Keratinocyte (primary cell): ENCODE results near the gene KLHL36. TPM values are rescaled to one million over a fixed set of nuclear protein-coding genes. Genes with fewer than 3 reads are reported as not detected.

Source experiments
- DNase-seq: peaks from one replicate; pipeline ENCODE4 v3.0.0-alpha.2; 2011; ENCODE audit warnings: low read depth, missing footprints, low spot score
- FAIRE-seq: peaks from 2 replicates; lab custom pipeline; 2011; peaks lifted over from hg19 to GRCh38; lab: Jason Lieb, UNC
- H2AFZ ChIP-seq: 2 replicates; pipeline ENCODE4 v1.6.0; 2012; ENCODE audit warnings: low read length, control low read depth, inconsistent platforms; ENCODE audit not compliant: control insufficient read depth
- H3K27ac ChIP-seq: 2 replicates; pipeline ENCODE4 v1.5.1; 2011; ENCODE audit warnings: low read length; ENCODE audit not compliant: control insufficient read depth, insufficient read depth
- H3K27me3 ChIP-seq: 3 replicates; pipeline ENCODE4 v1.6.0; 2011; ENCODE audit warnings: low read length; ENCODE audit not compliant: control insufficient read depth, insufficient read depth; ENCODE audit errors: extremely low read depth
- H3K36me3 ChIP-seq, 2 experiments: 2 replicates in 1 of 2; 3 replicates in 1 of 2; pipeline ENCODE4 v1.5.1; 2011; ENCODE audit warnings: low read length in 2 of 2, mild to moderate bottlenecking in 1 of 2; ENCODE audit not compliant: control insufficient read depth in 2 of 2, insufficient read depth in 2 of 2; ENCODE audit errors: extremely low read depth in 1 of 2
- H3K4me1 ChIP-seq: 3 replicates; pipeline ENCODE4 v1.5.1; 2011; ENCODE audit warnings: low read length; ENCODE audit not compliant: control insufficient read depth, insufficient read depth; ENCODE audit errors: extremely low read depth
- H3K4me2 ChIP-seq: 3 replicates; pipeline ENCODE4 v1.6.0; 2011; ENCODE audit warnings: low read depth, low read length; ENCODE audit not compliant: control insufficient read depth, insufficient read depth; ENCODE audit errors: extremely low read depth
- H3K4me3 ChIP-seq, 3 experiments: fragments of 200-600 bp in 1 of 3; sonication (generic) in 1 of 3; 2 replicates in 2 of 3; 3 replicates in 1 of 3; pipeline ENCODE4 v1.5.1; 2011 to 2016; ENCODE audit warnings: low read length in 3 of 3, mild to moderate bottlenecking in 3 of 3, control low read depth in 2 of 3, inconsistent platforms in 1 of 3, low read depth in 1 of 3, mixed read lengths in 1 of 3, mixed run types in 1 of 3, moderate library complexity in 1 of 3; ENCODE audit not compliant: control insufficient read depth in 2 of 3, insufficient read depth in 2 of 3; ENCODE audit errors: extremely low read depth in 1 of 3
- H3K79me2 ChIP-seq: 2 replicates; pipeline ENCODE4 v1.6.0; 2012; ENCODE audit warnings: low read length; ENCODE audit not compliant: control insufficient read depth, insufficient read depth
- H3K9ac ChIP-seq: 3 replicates; pipeline ENCODE4 v1.6.0; 2011; ENCODE audit warnings: low read length; ENCODE audit not compliant: control insufficient read depth, insufficient read depth; ENCODE audit errors: extremely low read depth
- H3K9me1 ChIP-seq: 3 replicates; pipeline ENCODE4 v1.6.0; 2011; ENCODE audit warnings: low read length; ENCODE audit not compliant: control insufficient read depth, insufficient read depth; ENCODE audit errors: extremely low read depth
- H3K9me3 ChIP-seq: 2 replicates; pipeline ENCODE4 v1.5.1; 2012; ENCODE audit warnings: low read depth, low read length; ENCODE audit not compliant: control insufficient read depth
- H4K20me1 ChIP-seq: 3 replicates; pipeline ENCODE4 v1.6.0; 2011; ENCODE audit warnings: low read length; ENCODE audit not compliant: control insufficient read depth, insufficient read depth; ENCODE audit errors: extremely low read depth
- EZH2 ChIP-seq: IDR thresholded peaks from one replicate; pipeline ENCODE4 v1.6.1; 2012; ENCODE audit warnings: inconsistent platforms, mild to moderate bottlenecking, low read length, moderate library complexity
- dilution Hi-C: fragments of 300-500 bp; cut with MboI; formaldehyde crosslinking; loops from one replicate; pipeline ENCODE4 v1.7.0; 2020; ENCODE audit warnings: low sequenced_read_pairs; ENCODE audit not compliant: extremely low pct_ligation_motif_present
- polyA plus RNA-seq, 5 experiments: library from polyadenylated mRNA; depleted of rRNA in 3 of 5; stranded (reverse) in 3 of 5; stranded (forward) in 1 of 5; unstranded in 1 of 5; fragments of >200 nt; gene quantifications; 1 replicate in 1 of 5; 2 replicates in 3 of 5; 3 replicates in 1 of 5; pipeline versions ENCODE4 v1.2.1 to v1.2.3, GENCODE V29; 2011 to 2012; ENCODE audit warnings: missing spikeins in 2 of 5, low read depth in 1 of 5, low replicate concordance in 1 of 5
- TF ChIP-seq, protein P1 (sequence below), 3 experiments: IDR thresholded peaks in 1 of 3; conservative IDR thresholded peaks in 1 of 3; optimal IDR thresholded peaks in 1 of 3; 2 replicates in 2 of 3; 3 replicates in 1 of 3; pipeline versions ENCODE3 to v1.5.1; 2011; ENCODE audit warnings: low read length in 3 of 3, mild to moderate bottlenecking in 3 of 3, moderate library complexity in 2 of 3, control low read depth in 1 of 3, inconsistent platforms in 1 of 3; ENCODE audit not compliant: insufficient read depth in 2 of 3; ENCODE audit errors: extremely low read depth in 1 of 3

Gene KLHL36
- polyA plus RNA-seq, 1 donor (not counting 4 experiments of a cell fraction or from before 2014, with no cell fraction given) = 27.5 TPM

DNA sequence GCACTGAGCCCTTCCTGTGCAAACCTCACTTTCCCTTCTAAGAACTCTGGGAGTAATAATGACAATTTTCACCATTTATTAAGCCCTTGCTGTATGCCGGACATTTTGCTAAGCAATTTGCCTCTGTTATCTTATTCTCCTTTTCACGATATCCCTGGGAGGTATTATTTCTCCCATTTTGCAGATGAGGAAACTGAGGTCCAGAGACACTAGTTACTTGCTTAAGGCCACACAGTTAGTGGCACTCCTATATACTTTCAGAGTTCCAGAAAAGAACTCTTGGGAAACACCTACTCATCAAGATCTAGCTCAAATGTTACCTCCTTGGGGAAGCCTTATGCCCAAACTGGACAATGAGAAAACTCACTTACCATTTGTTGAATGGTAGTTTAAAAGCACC, 46.7 kb downstream of the KLHL36 start:
- Histone ChIP-seq H3K9ac (no peak overlapping the region), H2AFZ (no peak overlapping the region), H3K4me1 (peaks cover 5% of the 10 kb centered on the region), H3K9me3 (no peaks in the 10 kb centered on the region), H3K4me2 (no peak overlapping the region), H3K4me3 (no peak overlapping the region), H3K36me3 (no peaks in the 10 kb centered on the region), H4K20me1 (no peaks in the 10 kb centered on the region), H3K79me2 (peaks cover 2% of the 10 kb centered on the region), H3K27me3 (no peaks in the 10 kb centered on the region), H3K27ac (no peak overlapping the region), H3K9me1 (no peaks in the 10 kb centered on the region)
- dilution Hi-C loops = no loop called here
- TF ChIP-seq, protein P1, sequence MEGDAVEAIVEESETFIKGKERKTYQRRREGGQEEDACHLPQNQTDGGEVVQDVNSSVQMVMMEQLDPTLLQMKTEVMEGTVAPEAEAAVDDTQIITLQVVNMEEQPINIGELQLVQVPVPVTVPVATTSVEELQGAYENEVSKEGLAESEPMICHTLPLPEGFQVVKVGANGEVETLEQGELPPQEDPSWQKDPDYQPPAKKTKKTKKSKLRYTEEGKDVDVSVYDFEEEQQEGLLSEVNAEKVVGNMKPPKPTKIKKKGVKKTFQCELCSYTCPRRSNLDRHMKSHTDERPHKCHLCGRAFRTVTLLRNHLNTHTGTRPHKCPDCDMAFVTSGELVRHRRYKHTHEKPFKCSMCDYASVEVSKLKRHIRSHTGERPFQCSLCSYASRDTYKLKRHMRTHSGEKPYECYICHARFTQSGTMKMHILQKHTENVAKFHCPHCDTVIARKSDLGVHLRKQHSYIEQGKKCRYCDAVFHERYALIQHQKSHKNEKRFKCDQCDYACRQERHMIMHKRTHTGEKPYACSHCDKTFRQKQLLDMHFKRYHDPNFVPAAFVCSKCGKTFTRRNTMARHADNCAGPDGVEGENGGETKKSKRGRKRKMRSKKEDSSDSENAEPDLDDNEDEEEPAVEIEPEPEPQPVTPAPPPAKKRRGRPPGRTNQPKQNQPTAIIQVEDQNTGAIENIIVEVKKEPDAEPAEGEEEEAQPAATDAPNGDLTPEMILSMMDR (optimal IDR thresholded peaks at IDR 0.05 in 1 of 3, IDR thresholded peaks at IDR 0.05 in 1 of 3, conservative IDR thresholded peaks at IDR 0.05 in 1 of 3; ENCODE audit: extremely low read depth in 1 of 3, insufficient read depth in 2 of 3, low read length in 3 of 3) = no peak
- TF ChIP-seq EZH2 = no peak
- no peak for DNase-seq
- no peak for FAIRE-seq

DNA sequence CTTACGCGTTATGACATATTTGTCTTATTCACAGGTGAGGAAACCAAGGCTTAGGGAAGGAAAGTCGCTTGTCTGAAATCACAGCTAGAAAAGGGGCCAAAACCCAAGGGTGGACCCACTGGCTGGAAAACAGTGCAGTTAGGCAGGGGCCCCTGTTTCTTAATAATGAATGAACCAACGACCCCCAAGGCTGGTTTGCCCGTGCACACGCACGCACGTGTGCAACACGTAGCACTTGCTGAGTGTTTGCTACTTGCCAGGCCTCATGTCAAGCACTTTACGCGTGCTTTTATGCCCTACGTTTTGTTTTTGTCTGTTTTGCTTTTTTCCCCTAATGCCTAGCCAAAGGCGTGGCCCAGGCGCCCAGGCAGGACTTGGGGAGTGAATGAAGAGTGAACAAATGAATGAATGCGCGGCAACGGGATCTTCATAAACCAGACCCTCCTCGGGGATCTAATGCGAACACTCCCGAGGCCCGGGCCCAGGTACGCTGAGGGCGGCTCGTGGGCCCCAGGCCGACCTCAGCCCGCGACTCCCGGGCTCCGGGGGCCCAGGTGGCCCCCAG, 50.9 kb downstream of the KLHL36 start:
- no peak for TF ChIP-seq EZH2
- TF ChIP-seq, protein P1 (optimal IDR thresholded peaks at IDR 0.05 in 1 of 3, IDR thresholded peaks at IDR 0.05 in 1 of 3, conservative IDR thresholded peaks at IDR 0.05 in 1 of 3; ENCODE audit: extremely low read depth in 1 of 3, insufficient read depth in 2 of 3, low read length in 3 of 3) = no peak
- DNase-seq = no peak
- dilution Hi-C loops = no loop called here
- no peaks in the 10 kb centered on the region for H3K36me3 ChIP-seq
- H3K79me2 ChIP-seq = peaks cover 42% of the 10 kb centered on the region
- H3K4me2 ChIP-seq = peak overlapping the region; percentile 90
- peaks cover 22% of the 10 kb centered on the region for H4K20me1 ChIP-seq
- H3K9me3 ChIP-seq = no peaks in the 10 kb centered on the region
- H3K27ac ChIP-seq = peak overlapping the region; percentile 73
- FAIRE-seq = no peak
- peak overlapping the region; percentile 89 for H2AFZ ChIP-seq
- H3K4me3 ChIP-seq = peak overlapping the region; percentile 76 to 99 (median 83)
- H3K27me3 ChIP-seq = no peaks in the 10 kb centered on the region
- peak overlapping the region; percentile 85 for H3K9ac ChIP-seq
- peaks cover 17% of the 10 kb centered on the region for H3K4me1 ChIP-seq
- H3K9me1 ChIP-seq = no peaks in the 10 kb centered on the region
